Stimulated activated CD4-positive, alpha-beta T cell treated with anti-CD3 and anti-CD28 coated beads, Interleukin-12 subunit alpha, Interleukin-12 subunit beta, amount 100 ng/mL, for 4 hours (primary cell): ENCODE results near the gene IL1RAPL2.
"Not testable (repeated sequence)": the region's sequence is repeated elsewhere in the genome, so short reads cannot be mapped to it uniquely, and the experiment has no call there.

Experiments used
- DNase-seq: peaks from one replicate; pipeline ENCODE4 v3.0.0-alpha.2; 2020

IL1RAPL2 gene

GRCh38 chrX:105038672-105039328 is 472.8 kb downstream of the IL1RAPL2 start:
- no peak for DNase-seq

GRCh38 chrX:105050921-105051320 is 484.9 kb downstream of the IL1RAPL2 start:
- DNase-seq: no peak

GRCh38 chrX:105051364-105051763 is 485.4 kb downstream of the IL1RAPL2 start:
- DNase-seq: no peak

GRCh38 chrX:105052926-105053325 is 486.9 kb downstream of the IL1RAPL2 start:
- no peak for DNase-seq

GRCh38 chrX:105063743-105064142 is 497.7 kb downstream of the IL1RAPL2 start:
- no peak for DNase-seq

GRCh38 chrX:105098201-105098600 is 532.2 kb downstream of the IL1RAPL2 start:
- DNase-seq: no peak

- DNase-seq: no peak
Measured at GRCh38 chrX:105098812-105099211, 532.8 kb downstream of the IL1RAPL2 start.

GRCh38 chrX:105101378-105101777 is 535.4 kb downstream of the IL1RAPL2 start:
- DNase-seq: no peak

- DNase-seq: no peak
Measured at GRCh38 chrX:105109936-105110335, 543.9 kb downstream of the IL1RAPL2 start.

- DNase-seq: no peak
Measured at GRCh38 chrX:105114554-105115130, 548.6 kb downstream of the IL1RAPL2 start.

- not testable (repeated sequence) for DNase-seq
Measured at GRCh38 chrX:105115596-105116320, 549.8 kb downstream of the IL1RAPL2 start.

- no peak for DNase-seq
Measured at GRCh38 chrX:105116486-105116885, 550.5 kb downstream of the IL1RAPL2 start.

GRCh38 chrX:105117621-105118020 is 551.6 kb downstream of the IL1RAPL2 start:
- DNase-seq: no peak

- DNase-seq: no peak
Measured at GRCh38 chrX:105120463-105120862, 554.5 kb downstream of the IL1RAPL2 start.

- no peak for DNase-seq
Measured at GRCh38 chrX:105121186-105121585, 555.2 kb downstream of the IL1RAPL2 start.

- DNase-seq: no peak
Measured at GRCh38 chrX:105126201-105126600, 560.2 kb downstream of the IL1RAPL2 start.

GRCh38 chrX:105134273-105134672 is 568.3 kb downstream of the IL1RAPL2 start:
- DNase-seq: no peak

- no peak for DNase-seq
Measured at GRCh38 chrX:105136786-105137185, 570.8 kb downstream of the IL1RAPL2 start.

- no peak for DNase-seq
Measured at GRCh38 chrX:105150036-105150435, 584.0 kb downstream of the IL1RAPL2 start.

- DNase-seq: no peak
Measured at GRCh38 chrX:105150557-105150956, 584.6 kb downstream of the IL1RAPL2 start.

GRCh38 chrX:105167233-105167632 is 601.2 kb downstream of the IL1RAPL2 start:
- DNase-seq: no peak

- DNase-seq: no peak
Measured at GRCh38 chrX:105168577-105168976, 602.6 kb downstream of the IL1RAPL2 start.

GRCh38 chrX:105173071-105173470 is 607.1 kb downstream of the IL1RAPL2 start:
- DNase-seq: no peak

- no peak for DNase-seq
Measured at GRCh38 chrX:105179644-105180043, 613.6 kb downstream of the IL1RAPL2 start.
